H1 (cell line): Measurements from ENCODE around the gene PROK1.

ENCODE experiments used
- CTCF ChIP-seq, 3 experiments: IDR thresholded peaks; 1 replicate in 2 of 3; 2 replicates in 1 of 3; pipeline versions ENCODE4 v1.5.1 to v1.6.1; 2011; ENCODE audit warnings: low read length in 3 of 3, mild to moderate bottlenecking in 3 of 3, inconsistent platforms in 2 of 3, low read depth in 1 of 3, moderate library complexity in 1 of 3; ENCODE audit not compliant: insufficient read depth in 1 of 3; ENCODE audit errors: control extremely low read depth in 1 of 3
- POLR2AphosphoS5 ChIP-seq: IDR thresholded peaks from 2 replicates; pipeline ENCODE4 v1.6.1; 2011; ENCODE audit warnings: low read depth, low read length
- RFX5 ChIP-seq: IDR thresholded peaks from 2 replicates; pipeline ENCODE4 v1.6.1; 2011; ENCODE audit warnings: low read depth, low read length, improper control_type of control experiment, borderline replicate concordance
- RXRA ChIP-seq: IDR thresholded peaks from 2 replicates; pipeline ENCODE4 v1.6.1; 2011; ENCODE audit warnings: low read depth, mild to moderate bottlenecking, low read length, moderate library complexity; ENCODE audit not compliant: insufficient read depth
- YY1 ChIP-seq: IDR thresholded peaks from 2 replicates; pipeline ENCODE4 v1.6.1; 2011; ENCODE audit warnings: low read depth, mild to moderate bottlenecking, low read length

- TF ChIP-seq CTCF (IDR thresholded peaks at IDR 0.05; ENCODE audit: control extremely low read depth in 1 of 3, insufficient read depth in 1 of 3, low read depth in 1 of 3, low read length in 3 of 3) (peak; percentile 76 to 89 (median 89)), YY1 (no peak), RXRA (no peak), RFX5 (no peak), POLR2AphosphoS5 (no peak)
Observed at GRCh38 chr1:110412576-110412975, 38.4 kb upstream of the PROK1 start.
